ENCODE results near the gene CD164. TPM values are rescaled to one million over a fixed set of nuclear protein-coding genes. Genes with fewer than 3 reads are reported as not detected.
"Not testable (repeated sequence)": the region's sequence is repeated elsewhere in the genome, so short reads cannot be mapped to it uniquely, and the experiment has no call there.

Gene CD164
- polyA plus RNA-seq, 3 donors from 2014 or later, result 433 to 825 (median 521) TPM

DNA sequence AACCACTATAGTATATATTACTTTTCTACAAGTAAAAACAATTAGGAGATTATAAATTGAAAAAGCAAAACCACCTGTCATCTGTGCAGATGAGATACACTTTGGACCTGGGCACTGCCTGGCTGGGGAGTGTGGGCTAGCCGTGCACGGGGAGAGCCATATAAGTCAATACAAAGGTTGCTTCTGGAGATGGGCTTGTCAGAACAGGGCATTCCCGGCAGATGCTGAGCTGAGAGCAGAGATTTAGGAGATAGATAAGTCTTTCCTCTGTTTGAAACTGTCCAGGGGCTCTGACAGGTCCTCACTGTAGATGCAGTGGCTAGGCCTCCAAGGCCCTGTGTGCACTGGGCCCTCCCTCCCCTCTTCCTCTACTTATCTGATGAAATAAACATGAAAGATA is 34.5 kb downstream of the CD164 start:
- H3K36me3 Mint-ChIP-seq, result peaks cover 8 to 21% (median 14%) of the 10 kb centered on the region in 3 donors
- H3K27ac Mint-ChIP-seq, result no peak overlapping the region
- H3K4me3 Mint-ChIP-seq, result no peak overlapping the region
- H3K4me1 Mint-ChIP-seq, result peaks cover 15 to 26% of the 10 kb centered on the region in 2 donors
- no peak for DNase-seq
- peaks cover 0 to 3% (median 0%) of the 10 kb centered on the region in 3 donors for H3K27me3 Mint-ChIP-seq (ENCODE audit: low read depth in 3 of 3)
- H3K9me3 Mint-ChIP-seq, result no peaks in the 10 kb centered on the region

DNA sequence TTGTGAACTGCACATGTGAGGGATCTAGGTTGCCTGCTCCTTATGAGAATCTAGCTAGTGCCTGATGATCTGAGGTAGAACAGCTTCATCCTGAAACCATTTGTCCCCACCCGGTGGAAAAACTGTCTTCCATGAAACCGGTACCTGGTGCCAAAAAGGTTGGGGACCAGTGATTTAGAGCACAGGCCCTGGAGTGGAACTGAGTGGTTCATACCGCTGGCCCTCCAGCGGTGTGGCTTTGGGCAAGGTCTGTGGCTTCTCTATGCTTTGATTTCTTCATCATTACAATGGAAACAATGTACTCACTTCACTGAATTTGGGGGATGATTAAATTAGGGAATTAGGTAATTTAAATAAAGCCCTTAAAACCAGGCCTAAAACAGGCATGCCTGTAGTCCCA is 36.3 kb downstream of the CD164 start:
- Mint-ChIP-seq H3K27ac (no peak overlapping the region), H3K9me3 (no peaks in the 10 kb centered on the region), H3K4me3 (no peak overlapping the region), H3K36me3 (peaks cover 7 to 11% (median 9%) of the 10 kb centered on the region in 3 donors), H3K27me3 (ENCODE audit: low read depth in 3 of 3) (no peaks in the 10 kb centered on the region), H3K4me1 (peaks cover 6 to 8% of the 10 kb centered on the region in 2 donors)
- no peak for DNase-seq

GRCh38 chr6:109344226-109344625 is 38.0 kb downstream of the CD164 start:
- Mint-ChIP-seq H3K27ac (no peak overlapping the region), H3K27me3 (ENCODE audit: low read depth in 3 of 3) (no peaks in the 10 kb centered on the region), H3K9me3 (no peaks in the 10 kb centered on the region), H3K4me1 (peaks cover 15 to 16% of the 10 kb centered on the region in 2 donors), H3K4me3 (no peak overlapping the region), H3K36me3 (peaks cover 4 to 16% (median 7%) of the 10 kb centered on the region in 3 donors)
- no peak for DNase-seq

DNA sequence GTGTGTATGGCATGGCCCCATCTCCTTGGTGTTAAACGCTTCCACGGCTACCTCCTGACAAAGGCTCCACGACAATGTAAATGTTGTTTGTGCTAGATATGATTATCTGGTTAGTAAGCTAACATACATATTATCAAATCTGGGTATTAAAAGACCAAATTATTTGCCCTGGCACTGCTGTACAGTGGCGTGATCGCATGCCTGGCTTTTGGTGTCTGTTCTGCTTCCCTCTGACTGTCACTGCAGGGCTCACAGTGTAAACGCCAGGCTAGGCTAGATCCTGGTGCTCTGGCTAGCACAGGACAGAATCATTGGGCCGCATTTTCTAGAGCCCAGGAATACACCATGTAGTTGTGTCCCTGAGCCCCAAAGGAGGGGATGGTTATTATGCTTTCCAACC is 38.7 kb downstream of the CD164 start:
- Mint-ChIP-seq H3K36me3 (peaks cover 4 to 16% (median 7%) of the 10 kb centered on the region in 3 donors), H3K9me3 (no peaks in the 10 kb centered on the region), H3K4me3 (no peak overlapping the region), H3K4me1 (peaks cover 14 to 15% of the 10 kb centered on the region in 2 donors), H3K27me3 (ENCODE audit: low read depth in 3 of 3) (no peaks in the 10 kb centered on the region), H3K27ac (no peak overlapping the region)
- no peak for DNase-seq

GRCh38 chr6:109342911-109343310 is 39.4 kb downstream of the CD164 start:
- H3K27ac Mint-ChIP-seq, result no peak overlapping the region
- peaks cover 4 to 21% (median 7%) of the 10 kb centered on the region in 3 donors for H3K36me3 Mint-ChIP-seq
- H3K27me3 Mint-ChIP-seq (ENCODE audit: low read depth in 3 of 3), result no peaks in the 10 kb centered on the region
- peaks cover 14 to 15% of the 10 kb centered on the region in 2 donors for H3K4me1 Mint-ChIP-seq
- no peak overlapping the region for H3K4me3 Mint-ChIP-seq
- no peaks in the 10 kb centered on the region for H3K9me3 Mint-ChIP-seq
- no peak for DNase-seq

- no peaks in the 10 kb centered on the region for H3K9me3 Mint-ChIP-seq
- no peak overlapping the region for H3K27ac Mint-ChIP-seq
- H3K4me3 Mint-ChIP-seq, result no peak overlapping the region
- no peak for DNase-seq
- peaks cover 14 to 15% of the 10 kb centered on the region in 2 donors for H3K4me1 Mint-ChIP-seq
- peaks cover 4 to 21% (median 9%) of the 10 kb centered on the region in 3 donors for H3K36me3 Mint-ChIP-seq
- H3K27me3 Mint-ChIP-seq (ENCODE audit: low read depth in 3 of 3), result no peaks in the 10 kb centered on the region
Observed at GRCh38 chr6:109342506-109342905, 39.8 kb downstream of the CD164 start.

- Mint-ChIP-seq H3K27me3 (ENCODE audit: low read depth in 3 of 3) (peaks cover 0 to 2% (median 0%) of the 10 kb centered on the region in 3 donors), H3K9me3 (no peaks in the 10 kb centered on the region), H3K4me3 (no peak overlapping the region), H3K36me3 (peaks cover 4 to 25% (median 11%) of the 10 kb centered on the region in 3 donors), H3K27ac (peak overlapping the region in 4 of 6 donors; percentile 10 to 40 (median 26)), H3K4me1 (peaks cover 14 to 15% of the 10 kb centered on the region in 2 donors)
- no peak for DNase-seq
Observed at GRCh38 chr6:109340811-109341210, 41.5 kb downstream of the CD164 start.

DNA sequence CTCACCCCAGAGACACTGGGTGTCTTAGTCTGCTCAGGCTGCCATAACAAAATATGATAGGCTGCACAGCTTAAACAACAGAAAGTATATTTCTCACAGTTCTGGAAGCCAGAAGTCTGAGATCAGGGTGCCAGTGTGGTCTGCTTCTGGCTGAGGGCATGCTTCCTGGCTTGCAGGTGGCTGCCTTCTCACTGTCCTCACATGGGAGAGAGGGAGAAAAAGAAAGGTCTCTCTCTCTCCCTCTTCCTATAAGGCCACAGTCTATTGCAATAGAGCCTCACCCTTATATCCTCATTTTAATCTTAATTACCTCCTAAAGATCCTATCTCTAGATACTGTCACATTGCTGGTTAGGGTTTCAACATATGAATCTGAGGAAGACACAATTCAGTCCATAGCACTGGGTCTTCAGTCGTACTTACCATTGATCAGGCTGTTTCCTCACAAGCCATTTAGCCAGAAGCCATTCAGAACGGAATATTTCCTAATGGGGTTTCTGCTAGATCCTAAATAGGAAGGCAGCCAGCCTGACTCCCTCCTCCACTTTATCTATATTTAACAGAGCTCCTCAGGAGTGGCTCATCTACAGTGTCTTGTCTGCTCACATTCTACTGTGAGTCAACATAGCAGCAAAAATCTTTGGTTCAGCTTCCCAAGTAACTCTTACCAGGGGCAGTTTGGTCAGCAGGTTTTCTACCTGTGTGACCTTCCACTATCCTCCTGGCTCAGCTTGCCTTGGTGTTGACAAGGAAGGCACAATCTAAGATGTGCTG is 42.2 kb downstream of the CD164 start:
- H3K27me3 Mint-ChIP-seq (ENCODE audit: low read depth in 3 of 3), result peaks cover 0 to 2% (median 0%) of the 10 kb centered on the region in 3 donors
- H3K4me3 Mint-ChIP-seq, result no peak overlapping the region
- no peak for DNase-seq
- peaks cover 14 to 15% of the 10 kb centered on the region in 2 donors for H3K4me1 Mint-ChIP-seq
- H3K36me3 Mint-ChIP-seq, result peaks cover 4 to 25% (median 11%) of the 10 kb centered on the region in 3 donors
- H3K9me3 Mint-ChIP-seq, result no peaks in the 10 kb centered on the region
- peak overlapping the region in 4 of 6 donors; percentile 25 to 40 (median 31) for H3K27ac Mint-ChIP-seq

DNA sequence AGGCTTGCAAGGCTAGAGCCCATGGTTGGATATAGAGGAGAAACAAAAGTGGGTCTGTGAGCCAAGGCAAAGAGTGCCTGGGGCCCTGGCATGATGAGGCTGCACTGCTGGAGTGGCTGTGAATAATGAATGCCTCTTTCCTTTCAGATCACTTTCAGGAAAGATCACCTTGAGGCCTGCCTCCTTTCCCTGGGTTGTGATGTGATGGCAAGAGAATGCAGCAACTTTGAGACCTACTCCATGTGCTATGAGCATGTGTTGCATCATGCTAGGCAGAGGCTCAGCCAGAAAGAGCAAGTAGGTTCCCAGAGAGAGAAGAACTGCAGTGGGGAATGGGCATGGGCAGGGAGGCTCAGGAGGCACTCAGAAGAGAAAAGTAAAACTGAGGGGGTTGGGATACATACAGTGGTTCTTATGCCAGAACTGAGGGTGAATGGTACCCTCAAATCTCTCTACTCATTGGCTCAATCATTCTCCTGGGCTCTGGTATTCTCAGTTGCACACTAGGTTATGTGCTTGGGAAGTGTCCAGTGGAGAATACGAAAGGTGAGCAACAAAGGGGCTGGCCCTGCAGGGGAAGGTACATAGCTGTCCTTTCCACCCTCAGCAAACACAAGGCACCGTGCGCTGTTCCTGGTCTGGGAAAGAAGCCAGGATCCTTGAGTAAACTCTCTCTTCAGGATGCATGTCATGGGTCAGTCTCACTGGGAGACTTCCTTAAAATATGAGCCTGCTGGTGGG is 45.9 kb downstream of the CD164 start:
- H3K4me3 Mint-ChIP-seq, result no peak overlapping the region
- peaks cover 0 to 2% (median 0%) of the 10 kb centered on the region in 3 donors for H3K27me3 Mint-ChIP-seq (ENCODE audit: low read depth in 3 of 3)
- peak overlapping the region in 2 of 6 donors; percentile 67 to 76 for H3K27ac Mint-ChIP-seq
- peaks cover 2 to 24% (median 14%) of the 10 kb centered on the region in 3 donors for H3K36me3 Mint-ChIP-seq
- peaks cover 20 to 24% of the 10 kb centered on the region in 2 donors for H3K4me1 Mint-ChIP-seq
- no peak for DNase-seq
- no peaks in the 10 kb centered on the region for H3K9me3 Mint-ChIP-seq

DNA sequence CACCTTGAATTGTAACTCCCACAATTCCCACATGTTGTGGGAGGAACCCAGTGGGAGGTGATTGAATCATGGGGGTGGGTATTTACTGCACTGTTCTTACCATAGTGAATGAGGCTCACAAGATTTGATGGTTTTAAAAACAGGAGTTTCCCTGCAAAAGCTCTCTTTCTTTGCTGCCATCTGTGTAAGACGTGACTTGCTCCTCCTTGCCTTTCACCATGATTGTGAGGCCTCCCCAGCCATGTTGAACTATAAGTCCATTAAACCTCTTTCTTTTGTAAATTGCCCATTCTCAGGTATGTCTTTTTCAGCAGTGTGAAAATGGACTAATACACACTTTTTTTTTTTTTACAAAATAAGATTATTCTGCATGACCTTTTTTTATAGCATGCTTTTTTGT is 48.4 kb downstream of the CD164 start:
- not testable (repeated sequence) for H3K27me3 Mint-ChIP-seq (ENCODE audit: low read depth in 3 of 3); H3K4me3 Mint-ChIP-seq; DNase-seq; H3K9me3 Mint-ChIP-seq
- H3K27ac Mint-ChIP-seq, result peak overlapping the region in 1 of 6 donors; percentile 39
- H3K36me3 Mint-ChIP-seq, result peaks cover 0 to 14% (median 14%) of the 10 kb centered on the region in 3 donors
- H3K4me1 Mint-ChIP-seq, result peaks cover 9 to 11% of the 10 kb centered on the region in 2 donors

DNA sequence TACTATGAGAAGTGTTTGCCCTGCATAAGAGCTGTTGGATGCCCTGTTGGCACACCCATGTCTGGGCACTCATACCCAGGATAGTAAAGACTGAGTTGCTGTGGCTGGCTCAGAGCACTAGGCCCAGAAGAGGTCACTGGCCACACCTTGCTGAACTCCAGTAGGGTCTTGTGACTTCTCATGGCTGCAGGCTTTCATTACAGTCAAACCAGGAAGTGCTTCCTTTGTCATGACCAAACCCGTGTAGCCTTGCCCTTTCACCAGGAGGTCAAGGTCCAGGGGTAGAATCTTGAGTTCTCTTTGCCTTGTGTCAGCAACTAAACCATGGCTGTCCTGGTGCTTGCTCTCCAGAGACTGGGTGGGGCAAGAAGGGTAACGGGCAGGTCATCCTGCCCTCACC is 49.5 kb downstream of the CD164 start:
- Mint-ChIP-seq H3K4me1 (peaks cover 9 to 11% of the 10 kb centered on the region in 2 donors), H3K36me3 (peaks cover 0 to 14% (median 10%) of the 10 kb centered on the region in 3 donors), H3K9me3 (no peaks in the 10 kb centered on the region), H3K27me3 (ENCODE audit: low read depth in 3 of 3) (peaks cover 2 to 8% (median 4%) of the 10 kb centered on the region in 3 donors), H3K27ac (no peak overlapping the region), H3K4me3 (no peak overlapping the region)
- DNase-seq, result no peak

DNA sequence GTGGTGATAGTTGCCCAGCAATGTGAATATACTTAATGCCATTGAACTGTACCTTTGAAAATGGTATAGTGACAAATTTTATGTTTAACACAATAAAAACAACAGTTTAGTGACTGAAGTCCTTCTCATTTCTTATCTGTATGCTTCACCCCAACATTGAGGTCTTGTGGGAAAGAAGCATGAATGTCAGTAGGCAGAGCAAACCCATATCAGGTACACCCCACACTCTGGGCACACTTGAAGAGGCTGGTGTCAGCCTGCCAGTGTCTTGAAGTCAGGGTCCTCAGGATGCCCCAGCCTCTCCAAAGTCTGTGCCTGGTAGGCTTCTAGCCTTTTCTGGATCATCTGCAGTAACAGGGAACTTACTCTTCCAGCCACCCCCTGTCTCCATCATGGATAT is 51.2 kb downstream of the CD164 start:
- peaks cover 9 to 11% of the 10 kb centered on the region in 2 donors for H3K4me1 Mint-ChIP-seq
- H3K27ac Mint-ChIP-seq, result no peak overlapping the region
- H3K9me3 Mint-ChIP-seq, result no peaks in the 10 kb centered on the region
- peaks cover 0 to 9% (median 8%) of the 10 kb centered on the region in 3 donors for H3K27me3 Mint-ChIP-seq (ENCODE audit: low read depth in 3 of 3)
- no peak for DNase-seq
- no peak overlapping the region for H3K4me3 Mint-ChIP-seq
- H3K36me3 Mint-ChIP-seq, result peaks cover 0 to 10% (median 6%) of the 10 kb centered on the region in 3 donors

DNA sequence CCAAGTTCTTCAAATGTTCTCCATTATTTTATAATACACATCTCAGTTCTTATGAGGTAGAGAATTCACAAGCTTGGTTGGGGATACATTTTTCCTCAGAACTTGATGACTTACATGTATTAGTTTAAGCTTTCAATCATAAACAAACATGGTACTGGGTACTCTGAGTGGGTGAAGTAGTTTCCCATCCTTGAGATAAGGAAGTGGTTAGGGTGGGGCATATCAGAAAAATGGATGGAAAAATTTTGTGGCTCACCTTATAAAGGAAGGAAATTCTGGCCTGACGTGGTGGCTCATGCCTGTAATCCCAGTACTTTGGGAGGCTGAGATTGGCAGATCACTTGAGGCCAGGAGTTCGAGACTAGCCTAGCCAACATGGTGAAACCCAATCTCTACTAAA is 52.0 kb downstream of the CD164 start:
- Mint-ChIP-seq H3K4me3 (no peak overlapping the region), H3K4me1 (peaks cover 9 to 11% of the 10 kb centered on the region in 2 donors), H3K9me3 (no peaks in the 10 kb centered on the region), H3K36me3 (peaks cover 0 to 10% (median 5%) of the 10 kb centered on the region in 3 donors), H3K27ac (no peak overlapping the region), H3K27me3 (ENCODE audit: low read depth in 3 of 3) (peaks cover 0 to 9% (median 8%) of the 10 kb centered on the region in 3 donors)
- no peak for DNase-seq

DNA sequence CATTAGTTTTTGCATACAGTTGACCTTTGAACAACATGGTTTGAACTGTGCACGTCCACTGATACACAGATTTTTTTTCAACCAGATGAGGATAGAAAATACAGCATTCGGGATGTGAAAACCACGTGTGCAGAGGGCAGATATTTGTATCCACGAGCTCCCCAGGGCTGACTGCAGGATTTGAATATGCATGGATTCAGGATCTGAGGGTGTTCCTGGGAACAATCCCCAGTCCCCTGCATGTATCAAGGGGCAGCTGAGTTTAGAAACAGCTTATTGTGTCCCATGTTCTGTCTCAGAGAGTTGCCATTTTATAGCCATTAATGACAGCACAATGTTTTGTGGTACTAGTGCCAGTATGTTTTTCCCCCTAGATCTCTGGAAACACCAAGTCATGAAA is 53.6 kb downstream of the CD164 start:
- no peak overlapping the region for H3K27ac Mint-ChIP-seq
- H3K27me3 Mint-ChIP-seq (ENCODE audit: low read depth in 3 of 3), result peaks cover 0 to 9% (median 8%) of the 10 kb centered on the region in 3 donors
- H3K4me3 Mint-ChIP-seq, result no peak overlapping the region
- no peak for DNase-seq
- no peaks in the 10 kb centered on the region for H3K9me3 Mint-ChIP-seq
- peaks cover 0 to 4% (median under 1%) of the 10 kb centered on the region in 3 donors for H3K36me3 Mint-ChIP-seq
- peaks cover 6 to 7% of the 10 kb centered on the region in 2 donors for H3K4me1 Mint-ChIP-seq

Data from immature natural killer cell (primary cell).